ENCODE measurements around the gene TXNDC16. TPM values are rescaled to one million over a fixed set of nuclear protein-coding genes. Genes with fewer than 3 reads are reported as not detected.

Gene TXNDC16
- total RNA-seq, 1 experiment from 2014 or later = 20.6 TPM

Other genes with a start within 250 kb of the TXNDC16 start
- gene PTGER2, start 238.2 kb downstream of the TXNDC16 start, total RNA-seq (2014; rRNA removed; shearing (Covaris generic); ENCODE audit: low replicate concordance) = not detected in 2 replicates
- 0.22 and 0.26 TPM in 2 replicates for gene GPR137C, start 331 bp upstream of the TXNDC16 start, total RNA-seq (2014; rRNA removed; shearing (Covaris generic); ENCODE audit: low replicate concordance)
- 97.3 and 105 TPM in 2 replicates for gene ERO1A, start 143.1 kb upstream of the TXNDC16 start, total RNA-seq (2014; rRNA removed; shearing (Covaris generic); ENCODE audit: low replicate concordance)
- gene PSMC6, start 154.7 kb upstream of the TXNDC16 start, total RNA-seq (2014; rRNA removed; shearing (Covaris generic); ENCODE audit: low replicate concordance) = 123 and 132 TPM in 2 replicates
- gene STYX, start 177.7 kb upstream of the TXNDC16 start, total RNA-seq (2014; rRNA removed; shearing (Covaris generic); ENCODE audit: low replicate concordance) = 14.5 and 40.5 TPM in 2 replicates
- 14.4 and 30.7 TPM in 2 replicates for gene GNPNAT1, start 239.1 kb upstream of the TXNDC16 start, total RNA-seq (2014; rRNA removed; shearing (Covaris generic); ENCODE audit: low replicate concordance)

Measured in Karpas-422 (cell line).